Osteoblast (primary cell): ENCODE data around the gene MEFV. TPM values are rescaled to one million over a fixed set of nuclear protein-coding genes. Genes with fewer than 3 reads are reported as not detected.

Source experiments
- DNase-seq: peaks from one replicate; pipeline ENCODE4 v3.0.0; 2011; ENCODE audit warnings: low spot score, mixed read lengths; ENCODE audit not compliant: insufficient read length; ENCODE audit errors: missing footprints
- H2AFZ ChIP-seq: 2 replicates; pipeline ENCODE4 v1.6.0; 2011; ENCODE audit warnings: mild to moderate bottlenecking, low read length
- H3K27ac ChIP-seq: 2 replicates; pipeline ENCODE4 v1.5.1; 2011; ENCODE audit warnings: mild to moderate bottlenecking, low read depth, low read length, moderate library complexity
- H3K27me3 ChIP-seq: 2 replicates; pipeline ENCODE4 v1.6.0; 2012; ENCODE audit warnings: mild to moderate bottlenecking, control low read depth, inconsistent platforms, low read length, moderate library complexity; ENCODE audit not compliant: insufficient read depth
- H3K36me3 ChIP-seq: 2 replicates; pipeline ENCODE4 v1.5.1; 2011; ENCODE audit warnings: mild to moderate bottlenecking, low read length, control low read depth, moderate library complexity; ENCODE audit not compliant: insufficient read depth
- H3K4me1 ChIP-seq: 2 replicates; pipeline ENCODE4 v1.5.1; 2011; ENCODE audit warnings: mild to moderate bottlenecking, low read length, control low read depth, moderate library complexity; ENCODE audit not compliant: insufficient read depth
- H3K4me2 ChIP-seq: 2 replicates; pipeline ENCODE4 v1.6.0; 2011; ENCODE audit warnings: mild to moderate bottlenecking, low read length; ENCODE audit not compliant: insufficient read depth
- H3K4me3 ChIP-seq: fragments of 200-600 bp; sonication (generic); 3 replicates; pipeline ENCODE4 v1.5.1; 2012; ENCODE audit warnings: mild to moderate bottlenecking, low read length, inconsistent platforms; ENCODE audit not compliant: insufficient read depth
- H3K79me2 ChIP-seq: 2 replicates; pipeline ENCODE4 v1.6.0; 2012; ENCODE audit warnings: mild to moderate bottlenecking, low read length, control low read depth, inconsistent platforms; ENCODE audit not compliant: insufficient read depth
- H3K9me3 ChIP-seq: 2 replicates; pipeline ENCODE4 v1.5.1; 2011; ENCODE audit warnings: low read depth, low read length, control low read depth
- H4K20me1 ChIP-seq: 2 replicates; pipeline ENCODE4 v1.6.0; 2012; ENCODE audit warnings: mild to moderate bottlenecking, low read length, control low read depth; ENCODE audit not compliant: insufficient read depth
- CTCF ChIP-seq: IDR thresholded peaks from 2 replicates; pipeline ENCODE4 v1.5.1; 2011; ENCODE audit warnings: mild to moderate bottlenecking, low read depth, low read length, moderate library complexity; ENCODE audit errors: extremely low read depth
- total RNA-seq: library from RNA; depleted of rRNA; stranded (reverse); fragments of >200 nt; gene quantifications from 2 replicates; pipeline ENCODE4 v1.2.3, GENCODE V29; 2012

MEFV gene
- total RNA-seq, 1 donor, result under 0.01 TPM

GRCh38 chr16:3259836-3260235, 3.4 kb upstream of the MEFV start:
- no peak for TF ChIP-seq CTCF
- Histone ChIP-seq H2AFZ (no peak overlapping the region), H3K79me2 (no peaks in the 10 kb centered on the region), H4K20me1 (no peaks in the 10 kb centered on the region), H3K4me1 (peaks cover 23% of the 10 kb centered on the region), H3K4me2 (peak overlapping the region; percentile 57), H3K27ac (peak overlapping the region; percentile 43), H3K4me3 (no peak overlapping the region), H3K9me3 (no peaks in the 10 kb centered on the region), H3K36me3 (no peaks in the 10 kb centered on the region), H3K27me3 (no peaks in the 10 kb centered on the region)
- DNase-seq, result no peak

- no peak for TF ChIP-seq CTCF
- no peak overlapping the region for H3K27ac ChIP-seq
- H3K27me3 ChIP-seq, result no peaks in the 10 kb centered on the region
- no peak overlapping the region for H2AFZ ChIP-seq
- peak; percentile 86 for DNase-seq
- H3K79me2 ChIP-seq, result no peaks in the 10 kb centered on the region
- H3K36me3 ChIP-seq, result no peaks in the 10 kb centered on the region
- no peaks in the 10 kb centered on the region for H4K20me1 ChIP-seq
- no peak overlapping the region for H3K4me3 ChIP-seq
- H3K4me1 ChIP-seq, result peaks cover 20% of the 10 kb centered on the region
- no peaks in the 10 kb centered on the region for H3K9me3 ChIP-seq
- H3K4me2 ChIP-seq, result peak overlapping the region; percentile 9
Measured at GRCh38 chr16:3256866-3257465, 533 bp upstream of the MEFV start.

- H3K27ac ChIP-seq, result no peak overlapping the region
- TF ChIP-seq CTCF, result no peak
- no peaks in the 10 kb centered on the region for H3K79me2 ChIP-seq
- no peaks in the 10 kb centered on the region for H3K36me3 ChIP-seq
- no peaks in the 10 kb centered on the region for H3K9me3 ChIP-seq
- H2AFZ ChIP-seq, result no peak overlapping the region
- H3K4me2 ChIP-seq, result no peak overlapping the region
- H3K27me3 ChIP-seq, result no peaks in the 10 kb centered on the region
- no peak overlapping the region for H3K4me3 ChIP-seq
- peaks cover 18% of the 10 kb centered on the region for H3K4me1 ChIP-seq
- H4K20me1 ChIP-seq, result no peaks in the 10 kb centered on the region
- no peak for DNase-seq
Measured at GRCh38 chr16:3254309-3254708, 2.1 kb downstream of the MEFV start.

GRCh38 chr16:3252967-3253366, 3.5 kb downstream of the MEFV start:
- TF ChIP-seq CTCF, result no peak
- no peak overlapping the region for H3K4me3 ChIP-seq
- no peaks in the 10 kb centered on the region for H4K20me1 ChIP-seq
- H3K27ac ChIP-seq, result no peak overlapping the region
- no peaks in the 10 kb centered on the region for H3K36me3 ChIP-seq
- H3K4me2 ChIP-seq, result no peak overlapping the region
- no peaks in the 10 kb centered on the region for H3K9me3 ChIP-seq
- H3K27me3 ChIP-seq, result no peaks in the 10 kb centered on the region
- DNase-seq, result peak; percentile 17
- H3K79me2 ChIP-seq, result no peaks in the 10 kb centered on the region
- H3K4me1 ChIP-seq, result peaks cover 6% of the 10 kb centered on the region
- no peak overlapping the region for H2AFZ ChIP-seq
